GM23338 (cell line): ENCODE results near the gene SLC17A7.

Experiments
- CTCF ChIP-seq, 2 experiments: fragments of 200-600 bp in 1 of 2; sonication (generic) in 1 of 2; conservative IDR thresholded peaks; 2 replicates each; pipeline versions ENCODE4 v1.5.1 to v1.6.1; 2016 to 2017; ENCODE audit warnings: antibody characterized with exemption in 2 of 2, low read depth in 2 of 2, mild to moderate bottlenecking in 2 of 2, moderate library complexity in 1 of 2
- EZH2 ChIP-seq: fragments of 200-600 bp; sonication (generic); IDR thresholded peaks from one replicate; pipeline ENCODE4 v1.8.0; 2017; ENCODE audit warnings: antibody characterized with exemption, mild to moderate bottlenecking, low read depth; ENCODE audit not compliant: unreplicated experiment
- EZH2phosphoT487 ChIP-seq: fragments of 200-600 bp; sonication (generic); IDR thresholded peaks from one replicate; pipeline ENCODE4 v1.8.1; 2018; ENCODE audit warnings: antibody characterized with exemption; ENCODE audit not compliant: unreplicated experiment
- JUNB ChIP-seq: IDR thresholded peaks from one replicate; pipeline ENCODE4 v1.6.1; 2016; ENCODE audit warnings: antibody characterized with exemption; ENCODE audit not compliant: unreplicated experiment
- POLR2AphosphoS5 ChIP-seq: IDR thresholded peaks from 2 replicates; pipeline ENCODE4 v1.6.1; 2016; ENCODE audit warnings: antibody characterized with exemption, low read depth
- STAT1 ChIP-seq: IDR thresholded peaks from one replicate; pipeline ENCODE4 v1.6.1; 2016; ENCODE audit warnings: antibody characterized with exemption; ENCODE audit not compliant: unreplicated experiment
- ZNF331 ChIP-seq: fragments of 250-450 bp; sonication (Bioruptor Pico); IDR thresholded peaks from 2 replicates; pipeline ENCODE4 v1.5.0; 2020; ENCODE audit warnings: low read depth, mild to moderate bottlenecking, moderate library complexity
- TF ChIP-seq, protein P1 (sequence below): IDR thresholded peaks from one replicate; pipeline ENCODE4 v1.6.1; 2018; ENCODE audit warnings: antibody characterized with exemption; ENCODE audit not compliant: unreplicated experiment
- TF ChIP-seq, protein P2 (sequence below): IDR thresholded peaks from 2 replicates; pipeline ENCODE4 v1.6.1; 2016; ENCODE audit warnings: antibody characterized with exemption
- TF ChIP-seq, protein P3 (sequence below): fragments of 250-450 bp; sonication (Bioruptor Pico); IDR thresholded peaks from 2 replicates; pipeline ENCODE4 v1.5.0; 2020; ENCODE audit warnings: mild to moderate bottlenecking, moderate library complexity

DNA sequence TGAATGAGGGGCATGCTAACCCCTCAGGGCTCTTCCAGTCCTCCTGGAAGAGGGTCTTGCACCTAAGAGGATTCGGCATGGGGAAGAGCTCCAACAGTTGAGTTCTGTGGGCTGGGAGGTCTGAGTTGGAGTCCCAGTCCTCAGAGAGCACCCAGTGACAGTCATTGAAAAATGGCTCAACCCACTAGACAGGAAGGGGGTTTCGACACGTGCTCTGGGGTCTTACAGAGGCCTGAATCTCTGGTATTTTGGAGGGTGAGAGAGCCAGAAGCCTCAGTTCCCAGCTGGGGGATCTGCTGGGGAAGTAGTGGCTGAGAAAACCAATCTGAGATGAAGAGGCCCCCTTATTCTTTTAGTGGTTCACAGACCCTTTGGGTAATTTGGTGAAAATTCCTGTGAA, 27.1 kb downstream of the SLC17A7 start:
- no peak for TF ChIP-seq CTCF (conservative IDR thresholded peaks at IDR 0.05; ENCODE audit: low read depth in 2 of 2)
- no peak for TF ChIP-seq EZH2
- TF ChIP-seq EZH2phosphoT487 = no peak
- TF ChIP-seq, protein P1, sequence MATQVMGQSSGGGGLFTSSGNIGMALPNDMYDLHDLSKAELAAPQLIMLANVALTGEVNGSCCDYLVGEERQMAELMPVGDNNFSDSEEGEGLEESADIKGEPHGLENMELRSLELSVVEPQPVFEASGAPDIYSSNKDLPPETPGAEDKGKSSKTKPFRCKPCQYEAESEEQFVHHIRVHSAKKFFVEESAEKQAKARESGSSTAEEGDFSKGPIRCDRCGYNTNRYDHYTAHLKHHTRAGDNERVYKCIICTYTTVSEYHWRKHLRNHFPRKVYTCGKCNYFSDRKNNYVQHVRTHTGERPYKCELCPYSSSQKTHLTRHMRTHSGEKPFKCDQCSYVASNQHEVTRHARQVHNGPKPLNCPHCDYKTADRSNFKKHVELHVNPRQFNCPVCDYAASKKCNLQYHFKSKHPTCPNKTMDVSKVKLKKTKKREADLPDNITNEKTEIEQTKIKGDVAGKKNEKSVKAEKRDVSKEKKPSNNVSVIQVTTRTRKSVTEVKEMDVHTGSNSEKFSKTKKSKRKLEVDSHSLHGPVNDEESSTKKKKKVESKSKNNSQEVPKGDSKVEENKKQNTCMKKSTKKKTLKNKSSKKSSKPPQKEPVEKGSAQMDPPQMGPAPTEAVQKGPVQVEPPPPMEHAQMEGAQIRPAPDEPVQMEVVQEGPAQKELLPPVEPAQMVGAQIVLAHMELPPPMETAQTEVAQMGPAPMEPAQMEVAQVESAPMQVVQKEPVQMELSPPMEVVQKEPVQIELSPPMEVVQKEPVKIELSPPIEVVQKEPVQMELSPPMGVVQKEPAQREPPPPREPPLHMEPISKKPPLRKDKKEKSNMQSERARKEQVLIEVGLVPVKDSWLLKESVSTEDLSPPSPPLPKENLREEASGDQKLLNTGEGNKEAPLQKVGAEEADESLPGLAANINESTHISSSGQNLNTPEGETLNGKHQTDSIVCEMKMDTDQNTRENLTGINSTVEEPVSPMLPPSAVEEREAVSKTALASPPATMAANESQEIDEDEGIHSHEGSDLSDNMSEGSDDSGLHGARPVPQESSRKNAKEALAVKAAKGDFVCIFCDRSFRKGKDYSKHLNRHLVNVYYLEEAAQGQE = no peak
- TF ChIP-seq POLR2AphosphoS5 = no peak
- TF ChIP-seq JUNB = no peak
- TF ChIP-seq, protein P2, sequence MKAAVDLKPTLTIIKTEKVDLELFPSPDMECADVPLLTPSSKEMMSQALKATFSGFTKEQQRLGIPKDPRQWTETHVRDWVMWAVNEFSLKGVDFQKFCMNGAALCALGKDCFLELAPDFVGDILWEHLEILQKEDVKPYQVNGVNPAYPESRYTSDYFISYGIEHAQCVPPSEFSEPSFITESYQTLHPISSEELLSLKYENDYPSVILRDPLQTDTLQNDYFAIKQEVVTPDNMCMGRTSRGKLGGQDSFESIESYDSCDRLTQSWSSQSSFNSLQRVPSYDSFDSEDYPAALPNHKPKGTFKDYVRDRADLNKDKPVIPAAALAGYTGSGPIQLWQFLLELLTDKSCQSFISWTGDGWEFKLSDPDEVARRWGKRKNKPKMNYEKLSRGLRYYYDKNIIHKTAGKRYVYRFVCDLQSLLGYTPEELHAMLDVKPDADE = no peak
- TF ChIP-seq STAT1 = no peak
- no peak for TF ChIP-seq ZNF331 (CRISPR knock-in tag)
- TF ChIP-seq, protein P3, sequence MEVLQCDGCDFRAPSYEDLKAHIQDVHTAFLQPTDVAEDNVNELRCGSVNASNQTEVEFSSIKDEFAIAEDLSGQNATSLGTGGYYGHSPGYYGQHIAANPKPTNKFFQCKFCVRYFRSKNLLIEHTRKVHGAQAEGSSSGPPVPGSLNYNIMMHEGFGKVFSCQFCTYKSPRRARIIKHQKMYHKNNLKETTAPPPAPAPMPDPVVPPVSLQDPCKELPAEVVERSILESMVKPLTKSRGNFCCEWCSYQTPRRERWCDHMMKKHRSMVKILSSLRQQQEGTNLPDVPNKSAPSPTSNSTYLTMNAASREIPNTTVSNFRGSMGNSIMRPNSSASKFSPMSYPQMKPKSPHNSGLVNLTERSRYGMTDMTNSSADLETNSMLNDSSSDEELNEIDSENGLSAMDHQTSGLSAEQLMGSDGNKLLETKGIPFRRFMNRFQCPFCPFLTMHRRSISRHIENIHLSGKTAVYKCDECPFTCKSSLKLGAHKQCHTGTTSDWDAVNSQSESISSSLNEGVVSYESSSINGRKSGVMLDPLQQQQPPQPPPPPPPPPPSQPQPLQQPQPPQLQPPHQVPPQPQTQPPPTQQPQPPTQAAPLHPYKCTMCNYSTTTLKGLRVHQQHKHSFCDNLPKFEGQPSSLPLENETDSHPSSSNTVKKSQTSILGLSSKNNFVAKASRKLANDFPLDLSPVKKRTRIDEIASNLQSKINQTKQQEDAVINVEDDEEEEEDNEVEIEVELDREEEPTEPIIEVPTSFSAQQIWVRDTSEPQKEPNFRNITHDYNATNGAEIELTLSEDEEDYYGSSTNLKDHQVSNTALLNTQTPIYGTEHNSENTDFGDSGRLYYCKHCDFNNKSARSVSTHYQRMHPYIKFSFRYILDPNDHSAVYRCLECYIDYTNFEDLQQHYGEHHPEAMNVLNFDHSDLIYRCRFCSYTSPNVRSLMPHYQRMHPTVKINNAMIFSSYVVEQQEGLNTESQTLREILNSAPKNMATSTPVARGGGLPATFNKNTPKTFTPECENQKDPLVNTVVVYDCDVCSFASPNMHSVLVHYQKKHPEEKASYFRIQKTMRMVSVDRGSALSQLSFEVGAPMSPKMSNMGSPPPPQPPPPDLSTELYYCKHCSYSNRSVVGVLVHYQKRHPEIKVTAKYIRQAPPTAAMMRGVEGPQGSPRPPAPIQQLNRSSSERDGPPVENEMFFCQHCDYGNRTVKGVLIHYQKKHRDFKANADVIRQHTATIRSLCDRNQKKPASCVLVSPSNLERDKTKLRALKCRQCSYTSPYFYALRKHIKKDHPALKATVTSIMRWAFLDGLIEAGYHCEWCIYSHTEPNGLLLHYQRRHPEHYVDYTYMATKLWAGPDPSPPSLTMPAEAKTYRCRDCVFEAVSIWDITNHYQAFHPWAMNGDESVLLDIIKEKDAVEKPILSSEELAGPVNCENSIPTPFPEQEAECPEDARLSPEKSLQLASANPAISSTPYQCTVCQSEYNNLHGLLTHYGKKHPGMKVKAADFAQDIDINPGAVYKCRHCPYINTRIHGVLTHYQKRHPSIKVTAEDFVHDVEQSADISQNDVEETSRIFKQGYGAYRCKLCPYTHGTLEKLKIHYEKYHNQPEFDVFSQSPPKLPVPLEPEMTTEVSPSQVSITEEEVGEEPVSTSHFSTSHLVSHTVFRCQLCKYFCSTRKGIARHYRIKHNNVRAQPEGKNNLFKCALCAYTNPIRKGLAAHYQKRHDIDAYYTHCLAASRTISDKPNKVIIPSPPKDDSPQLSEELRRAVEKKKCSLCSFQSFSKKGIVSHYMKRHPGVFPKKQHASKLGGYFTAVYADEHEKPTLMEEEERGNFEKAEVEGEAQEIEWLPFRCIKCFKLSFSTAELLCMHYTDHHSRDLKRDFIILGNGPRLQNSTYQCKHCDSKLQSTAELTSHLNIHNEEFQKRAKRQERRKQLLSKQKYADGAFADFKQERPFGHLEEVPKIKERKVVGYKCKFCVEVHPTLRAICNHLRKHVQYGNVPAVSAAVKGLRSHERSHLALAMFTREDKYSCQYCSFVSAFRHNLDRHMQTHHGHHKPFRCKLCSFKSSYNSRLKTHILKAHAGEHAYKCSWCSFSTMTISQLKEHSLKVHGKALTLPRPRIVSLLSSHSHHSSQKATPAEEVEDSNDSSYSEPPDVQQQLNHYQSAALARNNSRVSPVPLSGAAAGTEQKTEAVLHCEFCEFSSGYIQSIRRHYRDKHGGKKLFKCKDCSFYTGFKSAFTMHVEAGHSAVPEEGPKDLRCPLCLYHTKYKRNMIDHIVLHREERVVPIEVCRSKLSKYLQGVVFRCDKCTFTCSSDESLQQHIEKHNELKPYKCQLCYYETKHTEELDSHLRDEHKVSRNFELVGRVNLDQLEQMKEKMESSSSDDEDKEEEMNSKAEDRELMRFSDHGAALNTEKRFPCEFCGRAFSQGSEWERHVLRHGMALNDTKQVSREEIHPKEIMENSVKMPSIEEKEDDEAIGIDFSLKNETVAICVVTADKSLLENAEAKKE (CRISPR knock-in tag) = no peak
